Hematopoietic multipotent progenitor cell treated with erythropoietin and hydrocortisone succinate and interleukin-3 and kit ligand, for 6 days (in vitro differentiated cells): ENCODE results near the gene ARHGAP40.

ENCODE experiments used
- DNase-seq: peaks from one replicate; pipeline ENCODE4 v3.0.0-alpha.2; 2015

The ARHGAP40 gene

GRCh38 chr20:38601216-38602184 lies at the start of gene ARHGAP40:
Gene ARHGAP40, plus strand, starts transcription at chr20:38601809.
- DNase-seq, result peak; percentile 31

GRCh38 chr20:38554986-38555385 lies 46.6 kb upstream of the ARHGAP40 start:
- no peak for DNase-seq

GRCh38 chr20:38555395-38555794 lies 46.2 kb upstream of the ARHGAP40 start:
- DNase-seq, result no peak

- no peak for DNase-seq
These were observed 44.4 kb upstream of the ARHGAP40 start for GRCh38 chr20:38557174-38557573.

- DNase-seq, result no peak
These were observed 42.8 kb upstream of the ARHGAP40 start for GRCh38 chr20:38558596-38559360.

- DNase-seq, result no peak
These were observed 41.8 kb upstream of the ARHGAP40 start for GRCh38 chr20:38559764-38560163.

GRCh38 chr20:38563802-38564431 lies 37.7 kb upstream of the ARHGAP40 start:
- no peak for DNase-seq

- DNase-seq, result no peak
These were observed 36.9 kb upstream of the ARHGAP40 start for GRCh38 chr20:38564680-38565079.

- DNase-seq, result no peak
These were observed 35.5 kb upstream of the ARHGAP40 start for GRCh38 chr20:38566036-38566598.

- no peak for DNase-seq
These were observed 31.7 kb upstream of the ARHGAP40 start for GRCh38 chr20:38569747-38570525.

- no peak for DNase-seq
These were observed 28.2 kb upstream of the ARHGAP40 start for GRCh38 chr20:38573413-38573812.

- DNase-seq, result no peak
These were observed 22.2 kb upstream of the ARHGAP40 start for GRCh38 chr20:38579219-38579910.

- DNase-seq, result no peak
These were observed 21.7 kb upstream of the ARHGAP40 start for GRCh38 chr20:38579921-38580320.

- DNase-seq, result no peak
These were observed 20.6 kb upstream of the ARHGAP40 start, which contains the start of gene ADIG for GRCh38 chr20:38581013-38581412. Gene ADIG, plus strand, starts transcription at chr20:38581197. Its CDS starts 54 bp downstream, at chr20:38581251.

- DNase-seq, result no peak
These were observed 19.7 kb upstream of the ARHGAP40 start for GRCh38 chr20:38581830-38582358.

GRCh38 chr20:38583306-38583705 lies 18.3 kb upstream of the ARHGAP40 start:
- no peak for DNase-seq

GRCh38 chr20:38584099-38584763 lies 17.4 kb upstream of the ARHGAP40 start:
- DNase-seq, result no peak

- DNase-seq, result no peak
These were observed 16.0 kb upstream of the ARHGAP40 start for GRCh38 chr20:38585404-38586180.

GRCh38 chr20:38586181-38586525 lies 15.5 kb upstream of the ARHGAP40 start:
- DNase-seq, result no peak

GRCh38 chr20:38588303-38588702 lies 13.3 kb upstream of the ARHGAP40 start:
- DNase-seq, result no peak
